SJCRH30 (cell line): ENCODE data around the gene PNPO. TPM values are rescaled to one million over a fixed set of nuclear protein-coding genes. Genes with fewer than 3 reads are reported as not detected.
"Not testable (repeated sequence)": the region's sequence is repeated elsewhere in the genome, so short reads cannot be mapped to it uniquely, and the experiment has no call there.

Source experiments
- DNase-seq, 2 experiments: peaks; one replicate each; pipeline ENCODE4 v3.0.0-alpha.2; 2015 to 2020
- H3K27ac ChIP-seq: fragments of 250-450 bp; sonication (Bioruptor Pico); 2 replicates; pipeline ENCODE4 v1.5.1; 2020; ENCODE audit warnings: mild to moderate bottlenecking, moderate library complexity
- H3K27me3 ChIP-seq: fragments of 250-450 bp; sonication (Bioruptor Pico); 2 replicates; pipeline ENCODE4 v1.5.1; 2020; ENCODE audit warnings: mild to moderate bottlenecking, moderate library complexity
- H3K36me3 ChIP-seq: fragments of 250-450 bp; sonication (Bioruptor Pico); 2 replicates; pipeline ENCODE4 v1.5.1; 2020; ENCODE audit warnings: mild to moderate bottlenecking, moderate library complexity
- H3K4me1 ChIP-seq: fragments of 250-450 bp; sonication (Bioruptor Pico); 2 replicates; pipeline ENCODE4 v1.5.1; 2020; ENCODE audit warnings: mild to moderate bottlenecking, moderate library complexity
- H3K4me3 ChIP-seq: fragments of 250-450 bp; sonication (Bioruptor Pico); 2 replicates; pipeline ENCODE4 v1.5.1; 2020; ENCODE audit warnings: mild to moderate bottlenecking, moderate library complexity
- H3K9me3 ChIP-seq: fragments of 250-450 bp; sonication (Bioruptor Pico); replicated peaks from 2 replicates; pipeline ENCODE4 v1.5.1; 2020; ENCODE audit warnings: mild to moderate bottlenecking, moderate library complexity
- total RNA-seq: library from RNA; depleted of rRNA; stranded (reverse); fragments of >200 nt; shearing (Covaris generic); gene quantifications from 2 replicates; pipeline ENCODE4 v1.2.3, GENCODE V29; 2014

PNPO gene
- total RNA-seq, 1 experiment from 2014 or later = 9.7 TPM

- no peak overlapping the region for H3K4me3 ChIP-seq
- H3K4me1 ChIP-seq = peaks cover 50% of the 10 kb centered on the region
- no peak for DNase-seq
- no peak overlapping the region for H3K27ac ChIP-seq
- H3K27me3 ChIP-seq = no peaks in the 10 kb centered on the region
- H3K36me3 ChIP-seq = peaks cover 4% of the 10 kb centered on the region
- H3K9me3 ChIP-seq = no peaks in the 10 kb centered on the region
These were observed 45.1 kb downstream of the PNPO start for GRCh38 chr17:47986520-47986919.

GRCh38 chr17:47987240-47987835 lies 46.0 kb downstream of the PNPO start:
- H3K4me3 ChIP-seq = no peak overlapping the region
- no peaks in the 10 kb centered on the region; the same call in 1 of the 2 replicates for H3K36me3 ChIP-seq
- DNase-seq = peak; percentile 17 to 38
- no peaks in the 10 kb centered on the region for H3K27me3 ChIP-seq
- H3K27ac ChIP-seq = no peak overlapping the region
- peaks cover 58% of the 10 kb centered on the region for H3K4me1 ChIP-seq
- no peaks in the 10 kb centered on the region for H3K9me3 ChIP-seq

DNA sequence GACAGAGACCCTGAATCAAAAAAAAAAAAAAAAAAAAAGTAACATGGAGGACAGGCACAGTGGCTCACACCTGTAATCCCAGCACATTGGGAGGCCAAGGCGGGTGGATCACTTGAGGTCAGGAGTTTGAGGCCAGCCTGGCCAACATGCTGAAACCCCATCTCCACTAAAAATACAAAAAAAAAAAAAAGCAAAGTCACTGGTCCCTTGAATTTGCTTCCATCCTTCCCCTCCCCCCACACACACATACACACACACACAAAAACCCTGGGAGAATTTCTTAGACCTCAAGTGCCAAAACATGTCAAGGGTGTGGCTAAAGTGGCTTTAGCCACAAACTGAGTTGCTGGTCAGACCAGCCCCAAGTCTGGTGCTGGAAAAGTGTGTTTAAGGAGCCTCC lies 47.1 kb downstream of the PNPO start:
- H3K4me3 ChIP-seq, H3K36me3 ChIP-seq, H3K9me3 ChIP-seq, H3K27ac ChIP-seq, H3K27me3 ChIP-seq, DNase-seq: not testable (repeated sequence)
- H3K4me1 ChIP-seq = peaks cover 65% of the 10 kb centered on the region

DNA sequence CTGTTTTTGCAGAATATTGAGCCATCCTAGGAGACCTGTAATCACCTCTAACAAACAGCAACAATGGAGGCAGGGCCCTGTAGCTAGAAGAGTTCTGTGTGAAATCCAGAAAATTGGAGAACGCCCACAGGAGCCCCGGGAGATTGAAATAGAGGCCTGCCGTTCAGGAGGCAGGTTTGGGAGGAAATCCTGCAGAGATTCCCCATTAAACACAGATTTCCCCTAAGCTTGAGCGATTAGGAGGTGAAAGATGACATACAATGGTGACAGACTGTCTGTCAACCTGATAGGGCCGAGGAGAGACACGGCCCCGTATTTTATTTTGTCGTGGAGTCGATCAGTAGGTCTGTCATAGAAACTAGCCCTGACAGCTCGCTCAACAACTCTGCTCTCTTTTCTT lies 47.8 kb downstream of the PNPO start:
- Histone ChIP-seq H3K36me3 (no peaks in the 10 kb centered on the region), H3K9me3 (no peaks in the 10 kb centered on the region), H3K4me3 (no peak overlapping the region), H3K27ac (peak overlapping the region; percentile 70), H3K27me3 (no peaks in the 10 kb centered on the region), H3K4me1 (peaks cover 59% of the 10 kb centered on the region)
- no peak for DNase-seq

- peak overlapping the region; percentile 70 for H3K27ac ChIP-seq
- H3K4me3 ChIP-seq = no peak overlapping the region
- no peaks in the 10 kb centered on the region for H3K27me3 ChIP-seq
- H3K9me3 ChIP-seq = no peaks in the 10 kb centered on the region
- H3K36me3 ChIP-seq = no peaks in the 10 kb centered on the region
- peaks cover 59% of the 10 kb centered on the region for H3K4me1 ChIP-seq
- peak; percentile 46 to 72 for DNase-seq
These were observed 48.3 kb downstream of the PNPO start for GRCh38 chr17:47989700-47990099.

GRCh38 chr17:47990962-47991731 lies 49.8 kb downstream of the PNPO start:
- H3K27ac ChIP-seq = peak overlapping the region; percentile 70
- H3K4me1 ChIP-seq = peaks cover 59% of the 10 kb centered on the region
- no peaks in the 10 kb centered on the region for H3K36me3 ChIP-seq
- peak; percentile 92 to 94 for DNase-seq
- H3K27me3 ChIP-seq = no peaks in the 10 kb centered on the region
- H3K9me3 ChIP-seq = no peaks in the 10 kb centered on the region
- no peak overlapping the region for H3K4me3 ChIP-seq

DNA sequence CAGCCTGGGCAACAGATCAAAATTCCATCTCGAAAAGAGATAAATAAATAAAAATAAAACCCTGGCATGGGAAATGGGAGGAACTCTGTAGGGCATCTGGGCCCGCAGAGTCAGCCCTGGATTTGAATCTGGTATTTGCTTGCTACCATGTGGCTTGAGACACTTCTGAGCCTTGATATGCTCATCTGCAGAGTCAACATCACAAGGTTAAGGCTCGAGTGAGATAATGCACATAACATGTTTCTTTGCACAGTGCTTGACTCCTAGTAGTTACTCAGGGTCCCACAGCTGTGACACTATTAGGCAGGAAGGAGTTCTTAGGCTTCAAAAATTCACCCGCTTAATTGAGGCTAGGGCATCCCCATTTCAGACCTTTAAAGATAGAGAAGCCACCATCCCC lies 50.8 kb downstream of the PNPO start:
- Histone ChIP-seq H3K36me3 (no peaks in the 10 kb centered on the region), H3K4me3 (no peak overlapping the region), H3K4me1 (peaks cover 57% of the 10 kb centered on the region), H3K27me3 (no peaks in the 10 kb centered on the region), H3K9me3 (no peaks in the 10 kb centered on the region), H3K27ac (no peak overlapping the region)
- DNase-seq = no peak

GRCh38 chr17:47993031-47993564 lies 51.7 kb downstream of the PNPO start:
- Histone ChIP-seq H3K4me1 (peaks cover 58% of the 10 kb centered on the region), H3K4me3 (no peak overlapping the region), H3K9me3 (no peaks in the 10 kb centered on the region), H3K27me3 (no peaks in the 10 kb centered on the region), H3K27ac (no peak overlapping the region), H3K36me3 (no peaks in the 10 kb centered on the region)
- no peak for DNase-seq

DNA sequence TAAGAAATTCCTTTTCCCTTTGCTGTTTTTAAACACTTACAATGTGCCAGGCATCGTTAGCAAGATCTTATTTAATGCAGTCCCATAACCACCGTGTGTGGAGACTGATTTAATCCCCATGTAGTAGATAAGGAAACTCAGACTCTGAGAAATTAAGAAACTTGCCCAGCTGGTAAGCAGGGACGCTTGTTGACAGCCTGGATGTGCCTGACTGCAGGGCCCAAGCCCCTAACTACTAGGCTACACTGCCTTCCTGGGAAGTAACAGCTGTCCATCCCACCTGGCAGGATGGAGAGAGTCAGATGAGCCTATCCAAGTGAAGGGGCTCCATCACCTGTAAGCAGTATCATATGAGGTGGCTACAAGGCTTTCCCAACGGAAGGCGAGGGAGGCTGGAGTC lies 52.6 kb downstream of the PNPO start:
- Histone ChIP-seq H3K36me3 (no peaks in the 10 kb centered on the region), H3K4me3 (no peak overlapping the region), H3K27ac (no peak overlapping the region), H3K27me3 (no peaks in the 10 kb centered on the region), H3K9me3 (no peaks in the 10 kb centered on the region), H3K4me1 (peaks cover 54% of the 10 kb centered on the region)
- DNase-seq = no peak

GRCh38 chr17:47994724-47995123 lies 53.4 kb downstream of the PNPO start:
- Histone ChIP-seq H3K27me3 (no peaks in the 10 kb centered on the region), H3K27ac (no peak overlapping the region), H3K36me3 (no peaks in the 10 kb centered on the region), H3K4me3 (no peak overlapping the region), H3K9me3 (no peaks in the 10 kb centered on the region), H3K4me1 (peaks cover 47% of the 10 kb centered on the region)
- DNase-seq = no peak

DNA sequence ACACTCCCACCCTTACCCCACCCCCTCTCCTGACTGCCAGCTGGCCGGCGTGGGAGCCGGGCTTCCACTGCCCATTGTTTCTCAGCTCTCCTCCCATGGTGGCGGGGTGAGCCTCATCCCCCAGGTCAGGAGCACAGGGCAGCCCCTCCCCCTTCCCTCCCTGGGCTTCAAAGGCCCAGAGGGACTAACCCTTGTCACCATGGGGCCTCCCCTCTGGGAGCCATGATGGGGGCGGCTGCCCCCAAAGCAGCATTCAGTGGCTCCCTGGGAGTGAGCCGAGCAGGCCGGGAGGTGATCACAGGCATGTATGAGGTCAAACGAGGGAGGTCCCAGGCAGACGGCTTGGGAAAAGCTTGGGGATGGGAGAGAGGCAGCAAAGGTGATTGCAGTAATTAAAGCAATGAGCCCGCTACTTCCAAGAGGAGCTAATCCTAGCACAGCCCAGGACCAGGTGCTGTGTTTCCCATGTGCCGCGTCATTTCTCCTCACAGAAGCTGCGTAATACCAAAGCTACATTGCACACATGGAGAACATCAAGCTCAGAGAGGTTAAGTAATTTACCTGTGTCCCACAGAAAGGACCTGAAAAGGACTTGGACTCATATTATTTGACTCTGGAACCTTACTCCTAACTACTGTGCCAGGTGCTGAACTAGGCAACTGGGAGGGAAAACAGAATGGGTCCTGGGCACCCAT lies 54.0 kb downstream of the PNPO start:
- no peak overlapping the region for H3K27ac ChIP-seq
- no peaks in the 10 kb centered on the region for H3K36me3 ChIP-seq
- H3K4me3 ChIP-seq = no peak overlapping the region
- H3K9me3 ChIP-seq = no peaks in the 10 kb centered on the region
- no peak for DNase-seq
- H3K27me3 ChIP-seq = no peaks in the 10 kb centered on the region
- H3K4me1 ChIP-seq = peaks cover 40% of the 10 kb centered on the region

DNA sequence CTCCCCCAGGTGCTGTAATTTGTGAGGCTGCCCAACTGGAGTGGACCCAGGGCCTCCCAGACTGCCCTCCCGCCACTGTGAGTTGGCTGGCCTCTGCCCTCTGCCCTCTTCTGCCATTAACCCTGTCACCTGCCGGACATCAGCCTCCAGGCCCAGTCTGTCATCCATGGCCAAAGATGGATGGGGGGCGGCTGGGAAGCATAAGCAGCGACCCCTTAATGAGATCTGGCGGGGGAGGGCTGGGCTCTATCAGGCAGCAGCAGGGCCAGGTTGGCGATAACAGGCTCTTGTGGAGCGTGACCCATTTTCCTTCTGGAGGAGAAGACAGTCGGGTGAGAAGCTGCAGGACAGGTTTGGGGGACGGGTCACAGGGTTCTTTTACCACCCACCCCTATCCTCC lies 54.8 kb downstream of the PNPO start:
- Histone ChIP-seq H3K36me3 (no peaks in the 10 kb centered on the region), H3K9me3 (no peaks in the 10 kb centered on the region), H3K27ac (no peak overlapping the region), H3K4me3 (no peak overlapping the region), H3K4me1 (peaks cover 32% of the 10 kb centered on the region), H3K27me3 (no peaks in the 10 kb centered on the region)
- DNase-seq = no peak

- no peaks in the 10 kb centered on the region for H3K9me3 ChIP-seq
- peak overlapping the region; percentile 59 for H3K27ac ChIP-seq
- DNase-seq = peak; percentile 50 to 75
- H3K36me3 ChIP-seq = no peaks in the 10 kb centered on the region
- H3K4me1 ChIP-seq = peaks cover 31% of the 10 kb centered on the region
- H3K4me3 ChIP-seq = no peak overlapping the region
- no peaks in the 10 kb centered on the region for H3K27me3 ChIP-seq
These were observed 56.2 kb downstream of the PNPO start for GRCh38 chr17:47997586-47997985.

DNA sequence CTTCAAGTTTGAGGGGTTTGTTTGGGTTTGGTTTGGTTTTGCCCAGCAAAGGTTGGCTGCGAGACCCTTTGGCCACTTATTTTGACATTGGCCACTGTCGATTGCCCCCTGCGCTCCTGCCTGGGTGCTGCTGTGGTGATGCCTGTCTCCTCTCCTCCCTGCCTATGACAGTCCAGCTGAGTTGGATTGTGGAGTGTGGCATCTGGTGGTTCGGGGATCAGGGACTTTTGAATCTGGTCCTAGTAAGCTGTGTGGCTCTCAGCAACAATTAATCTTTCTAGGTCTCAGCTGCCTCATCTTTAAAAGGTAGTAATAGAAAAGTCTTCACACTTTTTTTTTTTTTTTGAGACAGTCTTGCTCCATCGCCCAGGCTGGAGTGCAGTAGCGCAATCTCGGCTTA lies 56.7 kb downstream of the PNPO start:
- Histone ChIP-seq H3K4me1 (peaks cover 30% of the 10 kb centered on the region), H3K27me3 (no peaks in the 10 kb centered on the region), H3K4me3 (no peak overlapping the region), H3K27ac (peak overlapping the region; percentile 59), H3K9me3 (no peaks in the 10 kb centered on the region), H3K36me3 (no peaks in the 10 kb centered on the region)
- no peak for DNase-seq
